ENCODE data around the gene KRTAP1-3. TPM values are rescaled to one million over a fixed set of nuclear protein-coding genes. Genes with fewer than 3 reads are reported as not detected.
"Not testable (repeated sequence)": the region's sequence is repeated elsewhere in the genome, so short reads cannot be mapped to it uniquely, and the experiment has no call there.

The KRTAP1-3 gene
- total and polyA plus RNA-seq, 8 donors = not detected

DNA sequence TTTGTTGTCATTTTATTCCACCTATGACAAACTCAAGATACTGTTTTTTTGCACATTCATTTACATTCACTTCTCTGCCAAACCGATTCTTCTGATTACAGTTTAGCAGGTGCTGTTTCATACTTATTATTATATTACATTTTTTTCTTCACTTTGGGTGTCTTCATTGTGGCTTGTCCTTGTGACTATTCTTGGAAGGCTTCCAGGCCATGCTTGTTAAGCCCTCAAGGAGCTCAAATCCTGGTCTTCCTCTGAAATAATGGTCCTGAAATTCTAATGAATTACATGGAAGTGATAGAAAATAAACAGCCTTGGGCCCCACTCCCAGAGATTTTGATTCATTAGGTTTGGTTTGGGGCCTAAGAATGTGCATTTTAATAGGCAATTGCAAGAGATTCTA, 29.6 kb upstream of the KRTAP1-3 start:
- no peak for DNase-seq
- Histone ChIP-seq H3K36me3 (no peaks in the 10 kb centered on the region), H3K4me3 (no peak overlapping the region), H3K27me3 (peaks cover 0 to under 1% (median 0%) of the 10 kb centered on the region in 4 donors), H3K27ac (no peak overlapping the region), H3K9me3 (no peaks in the 10 kb centered on the region), H3K4me1 (no peaks in the 10 kb centered on the region)
- TF ChIP-seq, protein P1, sequence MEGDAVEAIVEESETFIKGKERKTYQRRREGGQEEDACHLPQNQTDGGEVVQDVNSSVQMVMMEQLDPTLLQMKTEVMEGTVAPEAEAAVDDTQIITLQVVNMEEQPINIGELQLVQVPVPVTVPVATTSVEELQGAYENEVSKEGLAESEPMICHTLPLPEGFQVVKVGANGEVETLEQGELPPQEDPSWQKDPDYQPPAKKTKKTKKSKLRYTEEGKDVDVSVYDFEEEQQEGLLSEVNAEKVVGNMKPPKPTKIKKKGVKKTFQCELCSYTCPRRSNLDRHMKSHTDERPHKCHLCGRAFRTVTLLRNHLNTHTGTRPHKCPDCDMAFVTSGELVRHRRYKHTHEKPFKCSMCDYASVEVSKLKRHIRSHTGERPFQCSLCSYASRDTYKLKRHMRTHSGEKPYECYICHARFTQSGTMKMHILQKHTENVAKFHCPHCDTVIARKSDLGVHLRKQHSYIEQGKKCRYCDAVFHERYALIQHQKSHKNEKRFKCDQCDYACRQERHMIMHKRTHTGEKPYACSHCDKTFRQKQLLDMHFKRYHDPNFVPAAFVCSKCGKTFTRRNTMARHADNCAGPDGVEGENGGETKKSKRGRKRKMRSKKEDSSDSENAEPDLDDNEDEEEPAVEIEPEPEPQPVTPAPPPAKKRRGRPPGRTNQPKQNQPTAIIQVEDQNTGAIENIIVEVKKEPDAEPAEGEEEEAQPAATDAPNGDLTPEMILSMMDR (IDR thresholded peaks at IDR 0.05) = no peak
- no peak for FAIRE-seq
- no peak for ATAC-seq
- intact Hi-C loops (cut with DNase I) = no loop called here
- 59 to 75% methylated on average over 1 of the region's 1 CpG for WGBS, 2 donors

DNA sequence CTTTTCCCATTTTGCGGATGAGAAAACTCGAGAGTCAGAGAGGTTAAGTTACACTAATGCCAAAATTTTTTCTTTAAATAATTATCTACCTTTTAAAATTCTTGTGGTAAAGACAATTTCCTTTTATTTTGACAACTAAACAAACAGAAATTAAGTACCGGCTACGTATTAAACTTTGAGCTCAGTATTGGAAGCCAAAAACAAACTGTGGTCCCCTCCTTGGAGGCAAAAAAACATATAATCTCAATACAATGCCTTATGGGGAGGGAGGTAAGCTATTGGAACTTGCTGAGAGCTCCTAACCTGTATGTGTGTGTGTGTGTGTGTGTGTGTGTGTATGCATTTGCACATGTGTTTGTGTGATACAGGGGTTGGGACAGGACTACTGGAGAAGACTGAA, 28.8 kb upstream of the KRTAP1-3 start:
- intact Hi-C loops (cut with DNase I) = no loop called here
- DNase-seq (no peak), ATAC-seq (no peak), FAIRE-seq (no peak)
- peaks cover 0 to 9% (median 1%) of the 10 kb centered on the region in 4 donors for H3K27me3 ChIP-seq
- H3K27ac ChIP-seq = no peak overlapping the region
- TF ChIP-seq, protein P1 (IDR thresholded peaks at IDR 0.05) = no peak
- H3K4me1 ChIP-seq = no peaks in the 10 kb centered on the region
- no peak overlapping the region for H3K4me3 ChIP-seq
- H3K36me3 ChIP-seq = no peaks in the 10 kb centered on the region
- no peaks in the 10 kb centered on the region for H3K9me3 ChIP-seq
- WGBS, 2 donors = 63% methylated on average over 4 of the region's 4 CpGs

DNA sequence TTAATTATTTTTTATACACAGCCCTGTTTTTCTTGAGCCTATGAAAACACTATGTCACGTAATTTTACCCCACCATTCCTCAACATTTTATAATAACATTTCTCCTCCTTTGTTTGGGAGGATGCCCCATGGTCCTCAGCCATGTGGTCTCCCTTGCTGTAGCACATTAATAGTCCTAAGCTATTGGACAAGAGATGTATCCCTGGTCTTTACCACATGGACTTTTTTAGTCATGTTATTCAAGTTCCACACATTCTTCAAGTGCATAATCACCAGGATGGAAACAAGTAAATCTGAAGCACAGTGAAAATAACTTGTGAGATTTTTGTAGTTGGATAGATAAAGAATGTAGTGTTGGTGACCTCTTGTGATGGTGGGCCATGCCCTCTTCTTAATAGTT, 27.3 kb upstream of the KRTAP1-3 start:
- FAIRE-seq (no peak), DNase-seq (no peak), ATAC-seq (peak in 1 of 4 donors; percentile 29)
- Histone ChIP-seq H3K36me3 (no peaks in the 10 kb centered on the region), H3K9me3 (no peaks in the 10 kb centered on the region), H3K27me3 (peaks cover 0 to 10% (median 3%) of the 10 kb centered on the region in 4 donors), H3K27ac (no peak overlapping the region), H3K4me3 (no peak overlapping the region), H3K4me1 (no peaks in the 10 kb centered on the region)
- TF ChIP-seq, protein P1 (IDR thresholded peaks at IDR 0.05) = no peak
- 65 to 72% methylated on average over 1 of the region's 1 CpG for WGBS, 2 donors
- intact Hi-C loops (cut with DNase I) = no loop called here

DNA sequence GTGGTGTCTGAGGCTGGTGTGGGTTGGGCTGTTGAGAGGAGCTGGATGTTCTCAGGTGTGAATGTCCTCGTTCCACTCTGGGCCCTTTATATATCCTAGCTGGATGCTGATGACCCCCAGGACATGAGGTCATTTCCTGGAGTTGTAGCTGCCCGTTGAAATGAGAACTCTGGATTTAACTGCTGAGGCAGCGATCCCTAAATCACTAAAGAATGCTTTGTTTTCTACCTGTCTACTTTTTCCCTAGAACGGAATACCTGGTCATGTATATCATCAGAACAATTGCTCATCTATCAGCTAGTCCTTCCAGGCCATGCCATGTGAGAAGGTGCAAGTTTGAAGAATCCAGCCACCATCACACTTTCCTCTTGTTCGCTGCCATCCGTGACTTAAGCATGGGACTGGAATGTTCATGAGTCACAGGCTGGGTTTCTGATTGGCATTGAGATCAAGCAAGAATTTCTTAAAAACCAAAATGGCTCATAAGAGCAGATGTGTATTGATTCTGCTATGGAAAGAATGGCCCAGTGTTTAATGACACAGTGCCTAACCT, 25.5 kb upstream of the KRTAP1-3 start, which contains the start of gene KRTAP2-3:
KRTAP2-3 (minus strand) TSS at position 63 of the 553 bp plus-strand sequence. CDS start 64 bp downstream, outside the sequence.
- H3K27me3 ChIP-seq = peaks cover 0 to 10% (median 3%) of the 10 kb centered on the region in 4 donors
- intact Hi-C loops (cut with DNase I) = no loop called here
- H3K4me3 ChIP-seq = no peak within 1 kb of the TSS
- no peak within 1 kb of the TSS for H3K27ac ChIP-seq
- no peaks in the 10 kb centered on the region for H3K4me1 ChIP-seq
- DNase-seq (no peak), FAIRE-seq (no peak), ATAC-seq (no peak)
- H3K9me3 ChIP-seq = no peaks in the 10 kb centered on the region
- H3K36me3 ChIP-seq = no peaks in the 10 kb centered on the region
- TF ChIP-seq, protein P1 (IDR thresholded peaks at IDR 0.05) = no peak
- WGBS, 2 donors = 52 to 54% methylated on average over 6 of the region's 6 CpGs

DNA sequence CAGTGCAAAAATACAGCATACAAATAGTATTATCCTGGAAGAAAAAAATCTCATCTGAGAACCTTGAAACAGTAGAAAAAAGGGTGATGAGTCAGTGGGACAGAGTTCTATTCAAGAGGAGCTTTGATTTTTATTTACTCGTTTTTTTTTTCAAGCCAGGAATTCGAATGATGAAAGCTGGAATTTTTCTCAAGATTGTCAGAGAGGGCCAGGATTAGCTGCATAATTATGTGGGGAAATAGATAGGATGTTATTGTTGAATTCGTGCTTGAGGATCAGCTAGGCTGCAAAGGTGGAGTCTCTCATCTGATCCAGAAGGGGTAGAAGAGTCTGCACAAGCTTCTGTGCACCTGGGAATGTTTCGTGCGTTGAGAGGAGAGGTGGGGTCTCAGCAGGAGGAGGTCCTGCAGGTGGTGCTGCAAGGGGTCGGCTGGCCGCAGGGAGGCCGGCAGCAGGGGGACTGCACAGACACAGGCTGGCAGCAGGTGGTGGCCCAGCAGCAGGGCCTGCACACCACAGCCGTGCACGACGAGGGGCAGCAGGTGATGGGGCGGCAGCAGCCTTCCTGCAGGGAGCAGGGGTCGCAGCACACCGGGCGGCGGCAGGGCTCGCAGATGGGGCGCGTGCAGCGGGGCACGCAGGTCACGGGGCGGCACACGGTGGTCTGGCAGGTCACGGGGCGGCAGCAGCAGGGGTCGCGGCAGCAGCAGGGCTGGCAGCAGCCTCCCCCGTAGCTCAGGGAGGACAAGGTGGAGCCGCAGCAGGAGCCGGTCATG, 24.8 kb upstream of the KRTAP1-3 start:
- H3K4me3 ChIP-seq; H3K4me1 ChIP-seq; H3K36me3 ChIP-seq; H3K27me3 ChIP-seq; FAIRE-seq; H3K9me3 ChIP-seq; ATAC-seq; DNase-seq; H3K27ac ChIP-seq; intact Hi-C loops (cut with DNase I): not testable (repeated sequence)
- WGBS, 2 donors = 23 to 33% methylated on average over 10 to 13 of the region's 31 CpGs

Data from pancreas (tissue), 10 donors.